HL-60/S4 treated with retinoic acid at 250 ng/mL for 4 days and 3 days (cell line): ENCODE data around the gene TENM4.

Source experiments
- in situ Hi-C: fragments of 300-500 bp; cut with MboI; formaldehyde crosslinking; loops from 2 replicates; pipeline ENCODE4 v1.7.0; 2022; ENCODE audit warnings: low sequenced_read_pairs

The TENM4 gene

GRCh38 chr11:78732246-78732645 lies 708.6 kb downstream of the TENM4 start:
- in situ Hi-C loops, result no loop called here

DNA sequence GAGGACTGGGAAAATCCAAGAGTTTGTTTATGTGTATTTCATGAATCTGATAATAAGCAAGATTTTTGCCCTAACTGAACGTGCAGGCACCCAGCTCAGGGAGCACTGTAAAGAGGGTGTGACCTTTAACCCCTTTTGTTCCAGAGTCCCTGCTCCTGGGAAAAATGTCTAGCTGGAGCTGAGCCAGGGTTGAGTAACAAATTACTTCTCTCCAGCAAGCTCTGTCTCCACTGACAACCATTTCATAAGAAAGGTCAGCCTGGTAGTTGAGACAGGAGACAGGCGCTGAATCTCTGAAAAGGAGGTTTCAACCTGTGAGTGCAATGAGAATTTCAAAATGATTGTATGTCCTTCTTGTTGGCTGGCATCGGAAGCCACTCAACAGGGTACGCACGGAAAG lies 709.8 kb downstream of the TENM4 start:
- in situ Hi-C loops, result no loop called here

DNA sequence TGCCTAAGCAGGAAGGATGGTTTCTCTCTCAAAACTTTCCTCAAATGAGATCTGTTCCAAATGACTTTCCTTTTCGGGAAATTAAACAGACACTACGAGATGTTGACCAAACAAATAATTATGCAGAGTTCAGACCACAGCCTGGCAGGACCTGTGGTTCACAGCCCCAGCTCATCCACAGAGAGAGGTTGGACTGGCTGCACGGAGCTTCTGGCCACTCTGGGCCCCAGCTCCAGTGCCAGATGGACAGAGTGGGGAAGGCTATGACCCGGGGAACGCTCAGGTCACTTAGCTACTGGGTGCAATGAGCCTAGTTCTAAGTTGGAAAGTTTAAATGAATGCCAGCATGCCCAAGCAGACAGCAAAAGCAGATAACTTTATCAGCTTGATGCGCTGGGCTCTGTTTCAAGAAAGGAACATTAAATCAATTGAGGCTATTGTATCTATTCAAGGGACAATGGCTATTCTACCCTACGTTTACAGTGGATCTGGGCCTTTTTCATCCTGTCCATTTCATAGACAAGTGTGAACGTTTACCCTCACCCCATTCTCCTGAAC lies 710.5 kb downstream of the TENM4 start:
- in situ Hi-C loops, result no loop called here

DNA sequence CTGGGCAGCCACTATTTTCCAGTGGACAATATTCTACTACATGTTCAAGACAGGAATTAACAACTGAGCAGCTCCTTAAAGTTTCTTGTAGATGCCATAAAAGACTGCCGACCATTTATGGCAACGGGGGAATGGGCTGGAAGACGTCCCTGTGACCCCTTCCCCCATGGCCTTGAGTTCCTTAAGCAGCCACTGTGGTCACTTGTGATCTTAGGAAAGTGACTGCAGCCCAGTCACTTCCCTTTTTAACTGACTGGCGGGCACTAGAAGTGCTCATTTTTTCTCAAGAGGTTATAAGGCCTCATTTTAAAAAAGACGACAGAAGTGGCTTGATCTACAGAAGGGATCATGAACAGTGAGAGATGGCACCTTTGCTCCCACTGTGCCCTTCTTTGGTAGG lies 713.0 kb downstream of the TENM4 start:
- in situ Hi-C loops, result no loop called here

DNA sequence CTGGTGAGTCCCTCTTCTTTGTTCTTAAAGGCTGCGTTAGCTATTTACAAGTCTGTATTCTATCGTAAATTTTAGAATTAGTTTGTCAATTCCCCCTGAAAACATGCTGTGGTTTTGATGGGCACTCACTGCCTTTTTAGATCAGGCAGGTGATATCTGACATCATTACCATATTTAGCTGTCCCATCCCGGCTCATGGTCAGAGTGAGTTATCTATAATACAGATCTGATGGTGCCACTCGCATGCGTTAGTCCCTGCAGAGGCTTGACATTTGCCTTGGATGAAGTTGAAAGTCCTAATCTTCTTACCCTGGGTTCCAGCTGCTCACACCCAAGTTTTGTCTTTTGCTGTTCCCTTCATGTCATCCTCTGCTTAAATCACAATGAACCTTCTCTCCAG lies 715.6 kb downstream of the TENM4 start:
- in situ Hi-C loops, result no loop called here

- in situ Hi-C loops, result no loop called here
Measured at GRCh38 chr11:78722786-78723185, 718.0 kb downstream of the TENM4 start.

DNA sequence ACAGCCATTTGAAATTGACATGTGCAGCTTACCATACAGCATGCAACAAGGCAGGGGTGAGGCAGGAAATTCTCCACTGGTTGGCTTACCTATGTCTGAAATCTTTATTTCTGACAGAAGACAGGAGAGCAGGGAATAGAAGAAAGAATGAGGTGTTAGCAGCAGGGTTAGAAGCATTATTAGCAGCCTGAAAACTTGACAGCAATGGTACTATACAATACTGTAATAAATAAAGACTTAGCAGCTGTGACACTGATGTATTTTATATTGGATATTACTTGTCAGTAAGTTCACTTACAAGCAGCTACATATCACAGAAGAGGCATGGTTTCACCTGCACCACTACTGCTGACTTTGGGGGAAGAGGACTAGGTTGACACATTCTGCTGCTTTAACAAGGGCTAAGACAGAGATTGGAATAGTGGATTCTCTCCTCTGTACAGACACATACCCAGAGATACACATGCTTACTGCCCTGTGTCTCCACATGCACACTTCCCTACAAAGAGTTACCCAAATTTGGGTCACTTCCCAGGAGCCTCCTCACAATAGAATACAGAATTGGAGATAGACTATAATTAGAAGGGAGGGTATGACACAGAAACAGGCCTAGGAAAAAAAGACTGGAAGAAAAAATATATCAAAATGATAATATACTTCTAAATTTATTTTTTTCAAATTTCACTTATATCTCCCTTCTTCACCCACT lies 720.4 kb downstream of the TENM4 start:
- in situ Hi-C loops, result no loop called here

DNA sequence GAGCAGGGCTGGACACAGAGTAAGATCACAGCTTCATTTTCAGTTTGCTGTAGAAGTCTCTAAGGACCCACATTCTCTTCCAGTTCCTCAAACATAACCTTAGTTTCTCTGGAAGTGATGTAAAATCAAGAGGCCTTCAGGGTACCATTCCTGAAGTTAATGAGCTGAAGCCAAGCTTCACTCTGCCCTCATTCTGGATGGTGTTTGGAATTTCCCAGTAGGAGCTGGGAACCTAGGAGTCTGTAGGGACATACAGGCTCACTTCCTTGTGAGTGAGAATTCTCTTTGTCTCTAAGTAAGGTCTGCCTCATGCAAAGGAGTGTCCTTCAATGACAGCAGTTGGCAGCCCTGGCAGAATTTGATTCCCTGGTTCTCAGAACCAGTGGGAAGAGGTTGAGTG lies 723.8 kb downstream of the TENM4 start:
- in situ Hi-C loops, result no loop called here

GRCh38 chr11:78715639-78716311 lies 725.1 kb downstream of the TENM4 start:
- in situ Hi-C loops, result no loop called here

DNA sequence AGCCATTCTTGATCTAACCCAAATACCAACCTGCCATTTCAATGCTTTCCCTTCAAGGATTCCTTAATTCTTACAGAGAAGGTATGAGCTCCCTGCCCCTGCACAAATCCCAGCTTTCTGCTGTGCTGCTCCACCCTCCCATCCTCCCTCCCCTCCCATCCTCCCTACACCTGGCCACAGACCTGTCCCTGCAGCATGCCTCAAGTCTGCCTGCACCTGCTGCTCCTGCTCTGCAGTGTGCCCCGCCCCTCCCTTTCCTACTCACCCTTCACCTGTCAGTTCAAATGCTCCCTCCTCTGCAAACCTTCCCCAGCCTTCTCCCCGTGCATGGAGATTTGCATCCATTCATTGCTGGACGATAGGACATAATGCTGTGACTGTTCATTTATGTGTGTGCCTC lies 726.3 kb downstream of the TENM4 start:
- in situ Hi-C loops, result no loop called here

GRCh38 chr11:78711735-78712134 lies 729.1 kb downstream of the TENM4 start:
- in situ Hi-C loops, result no loop called here

DNA sequence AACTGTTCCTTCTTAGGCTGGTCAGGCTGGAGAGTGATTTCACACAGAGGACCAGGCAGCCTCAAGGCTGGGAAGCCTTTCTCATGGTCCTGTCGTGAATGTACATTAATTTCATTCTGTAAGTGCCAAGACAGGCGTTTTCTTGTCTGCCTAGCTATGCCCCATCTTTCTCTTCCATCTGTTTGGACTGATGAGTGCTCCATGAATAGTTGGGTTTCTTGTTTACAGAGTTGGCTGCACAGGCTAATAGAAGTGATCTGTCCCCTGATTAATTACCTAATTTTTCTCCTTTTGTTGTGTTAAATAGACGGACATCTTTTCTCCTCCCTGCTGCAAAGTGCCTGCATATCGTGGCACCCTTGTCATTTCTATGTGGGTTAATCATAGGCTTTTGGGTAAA lies 730.4 kb downstream of the TENM4 start:
- in situ Hi-C loops, result no loop called here

- in situ Hi-C loops, result no loop called here
Measured at GRCh38 chr11:78708388-78708787, 732.4 kb downstream of the TENM4 start.

DNA sequence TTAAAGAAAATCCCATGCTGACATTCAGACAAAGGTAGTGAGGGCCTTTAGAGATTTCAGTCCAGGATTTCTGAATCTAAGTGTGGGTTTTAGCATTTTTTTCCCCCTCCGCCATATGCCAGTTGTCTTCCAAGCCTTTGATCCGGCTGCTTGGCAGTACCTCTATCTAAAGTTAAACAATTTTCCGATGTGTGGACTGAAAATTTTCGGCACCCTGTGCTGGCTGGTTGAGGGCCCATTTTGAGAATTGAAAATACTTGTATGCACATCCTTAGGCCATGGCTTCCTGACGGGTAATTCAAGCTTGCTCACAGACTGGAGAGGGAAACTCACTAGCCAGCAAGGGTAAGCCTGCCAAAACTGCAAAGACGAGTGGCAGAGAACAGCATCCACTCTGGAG lies 734.3 kb downstream of the TENM4 start:
- in situ Hi-C loops, result no loop called here

- in situ Hi-C loops, result no loop called here
Measured at GRCh38 chr11:78704811-78705210, 736.0 kb downstream of the TENM4 start.

DNA sequence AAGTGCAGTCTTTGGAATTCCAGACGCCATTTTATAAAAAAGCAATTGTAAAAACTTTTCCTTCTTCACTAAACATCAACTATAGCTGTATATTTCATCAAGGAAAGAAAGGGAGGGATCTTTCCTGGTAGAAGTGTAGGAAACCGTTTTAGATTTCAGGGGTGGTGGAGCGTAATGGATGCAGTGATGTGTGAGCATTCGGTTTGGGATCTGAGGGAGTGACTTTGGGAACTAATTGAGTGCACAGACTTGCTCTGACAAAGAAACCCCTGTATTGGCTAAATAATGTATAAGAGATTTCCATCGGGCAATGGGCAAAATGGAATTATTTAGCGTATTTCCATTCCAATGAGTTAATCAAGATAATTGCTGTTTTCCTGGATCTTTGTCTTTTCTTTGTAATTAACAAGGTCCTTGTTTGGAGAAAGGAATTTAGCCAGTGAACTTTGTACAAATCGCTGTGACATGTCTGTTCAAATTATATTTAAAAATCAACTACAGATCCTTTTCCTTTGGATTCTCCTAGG lies 741.2 kb downstream of the TENM4 start:
- in situ Hi-C loops, result no loop called here

DNA sequence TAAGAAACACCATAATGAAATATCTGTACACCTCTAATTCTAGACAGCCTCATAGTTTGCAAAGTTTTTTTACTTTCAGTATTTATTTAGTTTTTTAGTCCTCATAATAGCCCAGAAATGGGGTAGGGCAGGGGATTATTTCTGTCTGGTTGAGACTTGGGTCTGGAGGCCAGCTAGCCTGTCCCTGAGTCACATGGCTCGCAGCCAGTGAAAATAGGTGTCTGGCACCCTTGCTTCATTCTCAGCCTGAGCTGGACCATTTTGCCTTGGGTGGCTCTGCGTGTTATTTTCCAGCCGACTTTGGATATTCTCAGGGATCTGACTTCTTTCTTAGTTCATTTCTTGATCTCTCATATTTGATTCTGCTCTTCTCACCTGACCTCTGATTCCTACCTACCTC lies 742.2 kb downstream of the TENM4 start:
- in situ Hi-C loops, result no loop called here

- in situ Hi-C loops, result no loop called here
Measured at GRCh38 chr11:78696177-78696576, 744.7 kb downstream of the TENM4 start.

DNA sequence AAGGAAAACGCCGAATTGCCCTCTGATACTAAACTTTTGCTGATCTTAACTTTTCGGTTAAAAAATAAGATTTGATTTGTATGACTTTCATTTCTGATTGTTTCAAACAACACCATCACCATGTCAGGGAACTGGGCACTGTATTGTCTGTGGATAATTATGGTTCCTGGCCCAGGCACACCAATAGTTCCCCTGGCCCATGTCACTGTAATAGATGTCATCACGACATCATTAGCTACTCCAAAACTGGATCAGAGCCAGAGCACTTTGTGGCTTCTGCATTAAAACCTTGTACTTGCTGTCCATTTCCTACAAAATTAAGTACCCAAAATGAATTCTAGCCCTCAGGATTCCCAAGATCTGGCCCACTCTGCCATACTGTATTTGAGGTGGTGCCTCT lies 746.7 kb downstream of the TENM4 start:
- in situ Hi-C loops, result no loop called here

- in situ Hi-C loops, result no loop called here
Measured at GRCh38 chr11:78691215-78691614, 749.6 kb downstream of the TENM4 start.

DNA sequence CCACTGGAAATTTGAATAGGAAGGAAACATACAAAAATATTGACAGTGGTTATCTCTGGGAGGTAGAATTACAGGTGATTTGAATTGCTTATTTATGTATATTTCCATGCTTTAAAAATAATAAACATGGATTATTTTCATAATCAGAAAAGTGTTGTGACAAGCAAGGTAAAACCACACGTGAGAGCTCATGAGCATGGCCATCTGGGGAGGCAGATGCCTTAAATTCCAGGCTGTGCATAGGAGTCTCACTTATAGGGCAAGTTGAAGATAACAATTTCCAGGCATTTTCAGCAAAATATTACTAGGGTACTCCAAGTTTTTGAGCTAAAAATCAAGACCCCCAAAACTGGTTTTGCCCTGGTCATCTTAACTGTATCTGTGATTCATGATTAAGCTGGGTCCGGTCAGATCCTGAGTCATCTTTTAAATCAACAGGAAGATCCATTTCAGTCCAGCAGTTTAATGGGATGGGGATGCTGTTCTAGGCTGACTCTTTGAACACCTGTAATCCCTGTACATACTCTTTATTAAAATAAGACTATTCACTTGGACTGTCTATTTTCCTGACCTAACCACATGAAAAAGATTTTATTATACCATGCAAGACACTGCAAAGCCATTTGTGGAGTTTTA lies 750.4 kb downstream of the TENM4 start:
- in situ Hi-C loops, result no loop called here
